Kidney (tissue), 14 donors: ENCODE data around the gene MKNK1. TPM values are rescaled to one million over a fixed set of nuclear protein-coding genes. Genes with fewer than 3 reads are reported as not detected.

Experiments used
- DNase-seq, 5 donors: peaks; one replicate each; pipeline ENCODE4 v3.0.0-alpha.2; 2013 to 2020
- FAIRE-seq: peaks from 2 replicates; lab custom pipeline; 2012; peaks lifted over from hg19 to GRCh38; lab: Jason Lieb, UNC
- H3K27ac ChIP-seq, 2 donors: one replicate each; pipeline ENCODE4 v1.7.0; 2013; ENCODE audit warnings: low read depth in 2 of 2, low read length in 2 of 2, inconsistent platforms in 1 of 2
- H3K27me3 ChIP-seq: one replicate; pipeline ENCODE4 v1.7.1; 2013; ENCODE audit warnings: low read length, inconsistent platforms; ENCODE audit not compliant: control insufficient read depth, insufficient read depth
- H3K36me3 ChIP-seq, 3 donors: one replicate each; pipeline versions ENCODE4 v1.7.0 to v1.7.1; 2013; ENCODE audit warnings: low read length in 3 of 3, control low read depth in 1 of 3, inconsistent platforms in 1 of 3; ENCODE audit not compliant: insufficient read depth in 3 of 3, control insufficient read depth in 2 of 3
- H3K4me1 ChIP-seq, 3 donors: one replicate each; pipeline versions ENCODE4 v1.7.0 to v1.7.1; 2013; ENCODE audit warnings: low read length in 3 of 3, inconsistent platforms in 1 of 3, low read depth in 1 of 3; ENCODE audit not compliant: control insufficient read depth in 2 of 3, insufficient read depth in 2 of 3
- H3K4me3 ChIP-seq, 3 donors: one replicate each; pipeline versions ENCODE4 v1.7.0 to v1.8.1; 2013; ENCODE audit warnings: low read length in 3 of 3, control low read depth in 1 of 3, inconsistent platforms in 1 of 3
- H3K9ac ChIP-seq, 3 donors: one replicate each; pipeline versions ENCODE4 v1.7.0 to v1.7.1; 2013; ENCODE audit warnings: low read length in 3 of 3, control low read depth in 1 of 3, inconsistent platforms in 1 of 3
- H3K9me3 ChIP-seq, 3 donors: one replicate each; pipeline versions ENCODE4 v1.7.0 to v1.7.1; 2013; ENCODE audit warnings: low read length in 3 of 3, control low read depth in 1 of 3, inconsistent platforms in 1 of 3; ENCODE audit not compliant: control insufficient read depth in 2 of 3, insufficient read depth in 1 of 3
- intact Hi-C: fragments of 100-400 bp; cut with DNase I; formaldehyde crosslinking; loops from one replicate; pipeline ENCODE4 v1.11.1; 2022
- polyA plus RNA-seq: library from polyadenylated mRNA; stranded (reverse); fragments of 350-450 nt; fragmentation: Illumina TruSeq; extraction: RNeasy Lipid Tissue Mini Kit (QIAGEN cat#74804); gene quantifications from one replicate; pipeline ENCODE4 v1.2.3, GENCODE V29; 2014; ENCODE audit warnings: low read depth, low replicate concordance; ENCODE audit not compliant: insufficient read depth
- total RNA-seq: library from RNA; stranded (reverse); fragmentation: NEBNext Ultra II Directional; extraction: Animal tissue kit (Norgen Biotek cat#: 25700); gene quantifications from one replicate; pipeline ENCODE4 v1.2.1, GENCODE V29; 2021
- TF ChIP-seq, protein P1 (sequence below): IDR thresholded peaks from 3 replicates; pipeline ENCODE4 v1.5.1; 2012; ENCODE audit warnings: mild to moderate bottlenecking, moderate library complexity, borderline replicate concordance; ENCODE audit not compliant: insufficient read depth; ENCODE audit errors: extremely low read depth
- donor health status: control.
- donor health status: control.
- donor health status: control.
- donor health status: control.
- donor health status: control.
- donor health status: DM: yes; HTN: yes; CAD: no.
- donor health status: Normal renal cell carcinoma (clear cell type).

Gene MKNK1
- total and polyA plus RNA-seq, 2 donors from 2014 or later, result 17.5 to 49.7 TPM

DNA sequence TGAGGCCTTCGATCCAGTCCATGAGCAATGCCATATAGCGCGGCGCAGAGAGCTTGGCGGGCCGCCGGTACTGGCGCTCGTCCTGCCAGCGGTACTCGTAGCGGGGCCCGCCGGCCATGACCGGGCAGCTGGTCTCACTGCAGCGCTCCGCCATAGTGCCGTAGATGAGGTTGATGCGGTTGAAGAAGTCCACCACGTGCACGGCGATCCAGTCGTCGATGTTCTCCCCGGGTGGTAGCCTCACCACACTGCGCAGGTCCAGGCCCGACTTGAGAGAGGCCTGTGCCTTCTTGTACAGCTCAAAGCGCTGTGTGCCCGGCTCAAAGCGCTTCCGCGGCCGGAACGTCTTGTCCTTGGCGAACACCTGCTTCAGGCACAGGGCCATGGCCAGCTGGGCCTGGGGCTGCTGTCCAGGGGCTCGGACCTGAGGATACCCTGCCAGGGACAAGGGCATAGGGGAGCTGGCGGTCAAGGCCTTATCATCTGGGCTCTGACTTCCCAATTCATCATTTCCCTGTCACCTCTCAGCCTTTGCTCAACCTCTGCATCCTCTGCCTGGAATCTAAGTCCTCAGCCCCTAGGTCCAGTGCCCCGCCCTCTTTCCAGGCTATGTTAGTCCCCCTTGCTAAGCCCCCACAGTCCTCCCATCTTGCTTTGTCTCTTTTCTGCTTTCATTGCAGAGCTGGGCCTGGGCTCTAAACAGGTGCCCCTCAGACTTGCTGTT, 9.0 kb upstream of the MKNK1 start:
- TF ChIP-seq, protein P1, sequence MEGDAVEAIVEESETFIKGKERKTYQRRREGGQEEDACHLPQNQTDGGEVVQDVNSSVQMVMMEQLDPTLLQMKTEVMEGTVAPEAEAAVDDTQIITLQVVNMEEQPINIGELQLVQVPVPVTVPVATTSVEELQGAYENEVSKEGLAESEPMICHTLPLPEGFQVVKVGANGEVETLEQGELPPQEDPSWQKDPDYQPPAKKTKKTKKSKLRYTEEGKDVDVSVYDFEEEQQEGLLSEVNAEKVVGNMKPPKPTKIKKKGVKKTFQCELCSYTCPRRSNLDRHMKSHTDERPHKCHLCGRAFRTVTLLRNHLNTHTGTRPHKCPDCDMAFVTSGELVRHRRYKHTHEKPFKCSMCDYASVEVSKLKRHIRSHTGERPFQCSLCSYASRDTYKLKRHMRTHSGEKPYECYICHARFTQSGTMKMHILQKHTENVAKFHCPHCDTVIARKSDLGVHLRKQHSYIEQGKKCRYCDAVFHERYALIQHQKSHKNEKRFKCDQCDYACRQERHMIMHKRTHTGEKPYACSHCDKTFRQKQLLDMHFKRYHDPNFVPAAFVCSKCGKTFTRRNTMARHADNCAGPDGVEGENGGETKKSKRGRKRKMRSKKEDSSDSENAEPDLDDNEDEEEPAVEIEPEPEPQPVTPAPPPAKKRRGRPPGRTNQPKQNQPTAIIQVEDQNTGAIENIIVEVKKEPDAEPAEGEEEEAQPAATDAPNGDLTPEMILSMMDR, result no peak
- no peaks in the 10 kb centered on the region for H3K9me3 ChIP-seq
- H3K27me3 ChIP-seq, result no peaks in the 10 kb centered on the region
- intact Hi-C loops, result no loop called here
- DNase-seq (peak in 2 of 5 donors; percentile 44 to 78), FAIRE-seq (no peak)
- H3K4me3 ChIP-seq, result no peak overlapping the region
- H3K27ac ChIP-seq, result no peak overlapping the region
- H3K4me1 ChIP-seq, result peaks cover 0 to 28% (median 12%) of the 10 kb centered on the region in 3 donors
- no peak overlapping the region for H3K9ac ChIP-seq
- peaks cover 3 to 13% (median 11%) of the 10 kb centered on the region in 3 donors for H3K36me3 ChIP-seq

GRCh38 chr1:46611691-46612221, 7.7 kb upstream of the MKNK1 start:
- DNase-seq, result peak in 4 of 5 donors; percentile 12 to 80 (median 48)
- Histone ChIP-seq H3K4me1 (peaks cover 0 to 24% (median 9%) of the 10 kb centered on the region in 3 donors), H3K9me3 (no peaks in the 10 kb centered on the region), H3K9ac (no peak overlapping the region), H3K27ac (no peak overlapping the region), H3K4me3 (no peak overlapping the region), H3K27me3 (no peaks in the 10 kb centered on the region), H3K36me3 (peaks cover 3 to 14% (median 11%) of the 10 kb centered on the region in 3 donors)
- intact Hi-C loops, result no loop called here
- FAIRE-seq, result no peak
- TF ChIP-seq, protein P1, result no peak

GRCh38 chr1:46607345-46608130, 3.5 kb upstream of the MKNK1 start:
- no peak overlapping the region for H3K27ac ChIP-seq

More at GRCh38 chr1:46607345-46608130, 3.5 kb upstream of the MKNK1 start:
- intact Hi-C loops, result no loop called here
- no peak for FAIRE-seq
- Histone ChIP-seq H3K4me3 (no peak overlapping the region), H3K9ac (no peak overlapping the region), H3K4me1 (peaks cover 0 to 12% (median 11%) of the 10 kb centered on the region in 3 donors), H3K36me3 (peaks cover 3 to 14% (median 11%) of the 10 kb centered on the region in 3 donors), H3K9me3 (no peaks in the 10 kb centered on the region), H3K27me3 (no peaks in the 10 kb centered on the region)
- no peak for DNase-seq
- TF ChIP-seq, protein P1, result no peak
